Fibroblast of mammary gland (primary cell): Measurements from ENCODE around the gene SETD1A.
A peak's percentile ranks its signal among the peaks of the same experiment; 100 is the strongest.

Experiments used
- DNase-seq: peaks from one replicate; pipeline ENCODE4 v3.0.0-alpha.2; 2010; ENCODE audit warnings: low read depth
- H3K4me3 ChIP-seq: 2 replicates; pipeline ENCODE4 v1.5.1; 2011; ENCODE audit warnings: low read depth, mild to moderate bottlenecking, low read length, moderate library complexity; ENCODE audit not compliant: control insufficient read depth
- CTCF ChIP-seq: conservative IDR thresholded peaks from 2 replicates; pipeline ENCODE4 v1.5.1; 2011; ENCODE audit warnings: low read depth, low read length, inconsistent platforms; ENCODE audit not compliant: control insufficient read depth, insufficient read depth

The SETD1A gene

GRCh38 chr16:31032736-31033708 is 75.5 kb downstream of the SETD1A start, which contains the start of gene STX4:
STX4 (plus strand) TSS chr16:31033558; CDS start chr16:31033806, 248 bp downstream.
- H3K4me3 ChIP-seq = peak within 1 kb of the TSS; percentile 99
- peak; percentile 98 for DNase-seq
- TF ChIP-seq CTCF = no peak

GRCh38 chr16:31033709-31034492 is 76.3 kb downstream of the SETD1A start:
- H3K4me3 ChIP-seq = peak overlapping the region; percentile 99
- no peak for TF ChIP-seq CTCF
- DNase-seq = peak; percentile 75
